ENCODE measurements around the gene ELFN1. TPM values are rescaled to one million over a fixed set of nuclear protein-coding genes. Genes with fewer than 3 reads are reported as not detected.

The ELFN1 gene
- total RNA-seq, 1 donor from 2014 or later, result 0.71 TPM

DNA sequence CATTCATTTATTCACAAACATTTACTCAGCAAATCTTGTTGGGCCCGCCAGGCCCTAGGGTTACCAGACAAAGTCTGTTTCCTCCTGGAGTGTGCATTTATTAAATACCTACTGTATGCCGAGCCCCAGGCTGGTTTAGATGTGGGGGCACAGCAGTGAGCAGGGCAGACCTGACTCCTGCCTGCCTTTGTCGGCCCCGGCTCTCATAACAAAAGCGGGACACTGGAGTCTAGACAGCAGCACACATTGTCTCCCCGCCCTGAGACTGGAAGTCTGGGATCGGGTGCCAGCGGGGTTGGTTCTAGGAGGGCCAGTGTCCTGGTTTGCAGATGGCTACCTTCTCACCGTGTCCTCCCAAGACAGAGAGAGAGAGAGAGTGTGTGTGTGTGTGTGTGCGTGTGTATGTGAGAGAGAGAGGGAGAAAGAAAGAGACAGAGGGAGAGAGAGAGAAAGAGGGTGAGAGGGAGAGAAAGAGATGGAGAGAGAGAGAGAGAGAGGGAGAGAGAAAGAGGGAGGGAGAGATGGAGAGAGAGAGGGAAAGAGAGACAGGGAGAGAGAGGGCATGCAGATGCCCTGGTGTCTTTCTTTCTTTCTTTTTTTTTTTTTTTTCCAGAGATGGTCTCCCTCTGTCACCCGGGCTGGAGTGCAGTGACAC is 25.9 kb downstream of the ELFN1 start:
- Histone ChIP-seq H3K27me3 (ENCODE audit: control insufficient read depth, insufficient read depth, low read length) (peaks cover 50% of the 10 kb centered on the region), H3K4me3 (ENCODE audit: low read depth, low read length) (no peak overlapping the region)

DNA sequence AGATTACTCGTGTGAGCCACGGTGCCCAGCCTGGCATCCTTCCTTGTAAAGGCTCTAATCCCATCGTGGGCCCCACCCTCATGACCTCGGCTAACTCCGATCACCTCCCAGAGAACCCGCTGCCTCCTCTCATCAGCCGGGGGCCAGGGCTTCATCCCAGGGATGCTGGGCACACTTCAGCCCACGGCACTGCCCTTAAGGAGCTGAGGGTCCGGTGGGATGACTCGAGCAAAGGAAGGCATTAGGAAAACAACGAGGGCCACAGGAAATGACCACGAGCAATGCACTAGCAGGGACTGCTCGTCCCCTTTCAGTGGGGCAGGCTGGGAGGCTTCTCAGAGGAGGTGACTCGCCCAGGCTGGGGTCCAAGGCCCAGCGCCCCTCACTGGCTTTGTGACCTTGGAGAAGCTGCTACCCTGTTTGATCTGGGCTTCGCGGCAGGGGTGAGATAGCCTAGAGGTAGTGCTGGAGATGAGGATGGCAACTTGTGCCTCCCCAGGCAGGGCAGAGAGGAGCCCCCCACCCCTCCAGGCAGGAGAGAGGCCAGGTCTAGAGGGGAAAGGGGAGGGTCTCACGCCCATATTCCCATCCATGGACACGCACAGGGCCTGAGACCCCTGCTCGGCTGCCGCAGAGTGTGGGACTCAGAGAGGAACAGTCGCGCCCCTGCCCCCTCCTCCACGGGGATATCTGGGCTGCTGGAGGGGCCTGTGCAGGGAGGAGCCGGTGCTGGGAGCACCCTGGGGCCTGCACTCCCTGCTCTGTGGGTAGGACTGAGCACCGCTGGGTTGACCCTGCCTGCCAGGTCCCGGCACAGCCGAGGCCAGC is 26.8 kb downstream of the ELFN1 start:
- DNase-seq (ENCODE audit: low read depth), result no peak

More for the DNA sequence above, 25.9 kb downstream of the ELFN1 start:
- H3K36me3 ChIP-seq (ENCODE audit: control insufficient read depth, insufficient read depth, low read length), result no peaks in the 10 kb centered on the region
- no peak for DNase-seq (ENCODE audit: low read depth)
- TF ChIP-seq, protein P1, sequence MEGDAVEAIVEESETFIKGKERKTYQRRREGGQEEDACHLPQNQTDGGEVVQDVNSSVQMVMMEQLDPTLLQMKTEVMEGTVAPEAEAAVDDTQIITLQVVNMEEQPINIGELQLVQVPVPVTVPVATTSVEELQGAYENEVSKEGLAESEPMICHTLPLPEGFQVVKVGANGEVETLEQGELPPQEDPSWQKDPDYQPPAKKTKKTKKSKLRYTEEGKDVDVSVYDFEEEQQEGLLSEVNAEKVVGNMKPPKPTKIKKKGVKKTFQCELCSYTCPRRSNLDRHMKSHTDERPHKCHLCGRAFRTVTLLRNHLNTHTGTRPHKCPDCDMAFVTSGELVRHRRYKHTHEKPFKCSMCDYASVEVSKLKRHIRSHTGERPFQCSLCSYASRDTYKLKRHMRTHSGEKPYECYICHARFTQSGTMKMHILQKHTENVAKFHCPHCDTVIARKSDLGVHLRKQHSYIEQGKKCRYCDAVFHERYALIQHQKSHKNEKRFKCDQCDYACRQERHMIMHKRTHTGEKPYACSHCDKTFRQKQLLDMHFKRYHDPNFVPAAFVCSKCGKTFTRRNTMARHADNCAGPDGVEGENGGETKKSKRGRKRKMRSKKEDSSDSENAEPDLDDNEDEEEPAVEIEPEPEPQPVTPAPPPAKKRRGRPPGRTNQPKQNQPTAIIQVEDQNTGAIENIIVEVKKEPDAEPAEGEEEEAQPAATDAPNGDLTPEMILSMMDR (IDR thresholded peaks at IDR 0.05; ENCODE audit: insufficient read depth, low read length, poor library complexity, severe bottlenecking), result no peak

GRCh38 chr7:1697499-1698125 is 27.5 kb downstream of the ELFN1 start:
- H3K36me3 ChIP-seq (ENCODE audit: control insufficient read depth, insufficient read depth, low read length), result no peaks in the 10 kb centered on the region
- no peak for DNase-seq (ENCODE audit: low read depth)
- peaks cover 44% of the 10 kb centered on the region for H3K27me3 ChIP-seq (ENCODE audit: control insufficient read depth, insufficient read depth, low read length)
- TF ChIP-seq, protein P1 (IDR thresholded peaks at IDR 0.05; ENCODE audit: insufficient read depth, low read length, poor library complexity, severe bottlenecking), result no peak
- H3K4me3 ChIP-seq (ENCODE audit: low read depth, low read length), result no peak overlapping the region

More for the DNA sequence above, 26.8 kb downstream of the ELFN1 start:
- H3K36me3 ChIP-seq (ENCODE audit: control insufficient read depth, insufficient read depth, low read length), result no peaks in the 10 kb centered on the region
- peaks cover 49% of the 10 kb centered on the region for H3K27me3 ChIP-seq (ENCODE audit: control insufficient read depth, insufficient read depth, low read length)
- no peak overlapping the region for H3K4me3 ChIP-seq (ENCODE audit: low read depth, low read length)
- TF ChIP-seq, protein P1 (IDR thresholded peaks at IDR 0.05; ENCODE audit: insufficient read depth, low read length, poor library complexity, severe bottlenecking), result no peak

DNA sequence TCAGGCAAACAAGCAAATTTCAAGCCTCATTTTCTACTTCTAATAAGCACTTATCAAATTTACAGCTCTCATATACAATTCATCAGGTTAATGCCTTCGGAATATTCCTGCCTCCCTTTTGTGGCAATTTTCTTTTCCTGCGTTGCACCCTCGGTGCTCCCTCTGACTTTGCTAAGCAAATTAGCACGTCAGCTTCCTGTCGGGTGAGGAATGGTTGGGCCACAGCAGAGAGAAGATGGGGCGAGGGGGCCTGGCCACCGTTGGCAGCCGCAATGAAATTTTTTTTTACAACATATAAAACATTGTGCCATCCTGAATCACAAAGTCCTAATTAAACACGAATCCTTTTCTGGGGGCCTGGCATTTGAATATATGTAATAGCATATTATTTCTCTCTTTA is 28.1 kb downstream of the ELFN1 start:
- no peak for DNase-seq (ENCODE audit: low read depth)
- TF ChIP-seq, protein P1 (IDR thresholded peaks at IDR 0.05; ENCODE audit: insufficient read depth, low read length, poor library complexity, severe bottlenecking), result no peak
- peaks cover 38% of the 10 kb centered on the region for H3K27me3 ChIP-seq (ENCODE audit: control insufficient read depth, insufficient read depth, low read length)
- no peak overlapping the region for H3K4me3 ChIP-seq (ENCODE audit: low read depth, low read length)
- no peaks in the 10 kb centered on the region for H3K36me3 ChIP-seq (ENCODE audit: control insufficient read depth, insufficient read depth, low read length)

- TF ChIP-seq, protein P1 (IDR thresholded peaks at IDR 0.05; ENCODE audit: insufficient read depth, low read length, poor library complexity, severe bottlenecking), result no peak
These were observed 28.9 kb downstream of the ELFN1 start for GRCh38 chr7:1698951-1699350.

More at GRCh38 chr7:1698951-1699350, 28.9 kb downstream of the ELFN1 start:
- peaks cover 33% of the 10 kb centered on the region for H3K27me3 ChIP-seq (ENCODE audit: control insufficient read depth, insufficient read depth, low read length)
- H3K4me3 ChIP-seq (ENCODE audit: low read depth, low read length), result no peak overlapping the region
- H3K36me3 ChIP-seq (ENCODE audit: control insufficient read depth, insufficient read depth, low read length), result no peaks in the 10 kb centered on the region
- DNase-seq (ENCODE audit: low read depth), result no peak
